ENCODE results near the gene ADSS2. TPM values are rescaled to one million over a fixed set of nuclear protein-coding genes. Genes with fewer than 3 reads are reported as not detected.
A peak's percentile ranks its signal among the peaks of the same experiment; 100 is the strongest.

Gene ADSS2
- total RNA-seq, 1 donor from 2014 or later: 181 TPM

GRCh38 chr1:244371242-244372141 lies 80.2 kb downstream of the ADSS2 start:
- Mint-ChIP-seq H3K27me3 (ENCODE audit: insufficient read depth, low read depth) (peaks cover 7% of the 10 kb centered on the region), H3K4me3 (no peak overlapping the region), H3K4me1 (peaks cover 23% of the 10 kb centered on the region), H3K27ac (peak overlapping the region; percentile 52), H3K36me3 (peaks cover 2% of the 10 kb centered on the region), H3K9me3 (no peaks in the 10 kb centered on the region)
- H3K4me2 ChIP-seq: peak overlapping the region; percentile 46
- H4K20me1 ChIP-seq (ENCODE audit: low read depth): no peaks in the 10 kb centered on the region
- no peaks in the 10 kb centered on the region for H3K36me3 ChIP-seq
- no peak for DNase-seq (ENCODE audit: low spot score)
- TF ChIP-seq EZH2 (IDR thresholded peaks at IDR 0.05) (no peak), CTCF (IDR thresholded peaks at IDR 0.05) (no peak), EZH2phosphoT487 (IDR thresholded peaks at IDR 0.05) (no peak)
- no peaks in the 10 kb centered on the region for H3K9me3 ChIP-seq (ENCODE audit: low read depth)
- peak overlapping the region; percentile 72 for H2AFZ ChIP-seq (replicated peaks)
- peaks cover 24% of the 10 kb centered on the region for H3K4me1 ChIP-seq
- no peak overlapping the region for H3K9ac ChIP-seq
- no peaks in the 10 kb centered on the region for H3K79me2 ChIP-seq (ENCODE audit: low read depth)
- H3K4me3 ChIP-seq: no peak overlapping the region
- peaks cover 8% of the 10 kb centered on the region for H3F3A ChIP-seq (ENCODE audit: low read depth)
- no peaks in the 10 kb centered on the region for H3K27me3 ChIP-seq
- H3K27ac ChIP-seq: peak overlapping the region; percentile 67

- Mint-ChIP-seq H3K4me1 (peaks cover 23% of the 10 kb centered on the region), H3K27ac (no peak overlapping the region)
- H3K9ac ChIP-seq: no peak overlapping the region
These were observed 81.6 kb downstream of the ADSS2 start for GRCh38 chr1:244370060-244370637.

GRCh38 chr1:244369256-244370057 lies 82.3 kb downstream of the ADSS2 start:
- DNase-seq (ENCODE audit: low spot score): no peak
- H3K27me3 Mint-ChIP-seq (ENCODE audit: insufficient read depth, low read depth): peaks cover 7% of the 10 kb centered on the region
- no peak overlapping the region for H3K27ac Mint-ChIP-seq

More at GRCh38 chr1:244370060-244370637, 81.6 kb downstream of the ADSS2 start:
- peaks cover 7% of the 10 kb centered on the region for H3K27me3 Mint-ChIP-seq (ENCODE audit: insufficient read depth, low read depth)
- Histone ChIP-seq H3K4me1 (peaks cover 24% of the 10 kb centered on the region), H3K4me3 (no peak overlapping the region), H3K9me3 (ENCODE audit: low read depth) (no peaks in the 10 kb centered on the region), H3K79me2 (ENCODE audit: low read depth) (no peaks in the 10 kb centered on the region), H3F3A (ENCODE audit: low read depth) (peaks cover 8% of the 10 kb centered on the region), H3K4me2 (no peak overlapping the region), H3K27ac (no peak overlapping the region), H2AFZ (replicated peaks) (no peak overlapping the region), H3K27me3 (no peaks in the 10 kb centered on the region), H4K20me1 (ENCODE audit: low read depth) (no peaks in the 10 kb centered on the region), H3K36me3 (no peaks in the 10 kb centered on the region)
- H3K9me3 Mint-ChIP-seq: peaks cover 5% of the 10 kb centered on the region
- H3K4me3 Mint-ChIP-seq: no peak overlapping the region
- no peak for TF ChIP-seq CTCF (IDR thresholded peaks at IDR 0.05)
- DNase-seq (ENCODE audit: low spot score): no peak
- H3K36me3 Mint-ChIP-seq: peaks cover 2% of the 10 kb centered on the region

More at GRCh38 chr1:244369256-244370057, 82.3 kb downstream of the ADSS2 start:
- Histone ChIP-seq H3K9ac (no peak overlapping the region), H3F3A (ENCODE audit: low read depth) (peaks cover 8% of the 10 kb centered on the region), H3K79me2 (ENCODE audit: low read depth) (no peaks in the 10 kb centered on the region), H3K36me3 (no peaks in the 10 kb centered on the region), H3K4me3 (no peak overlapping the region), H2AFZ (replicated peaks) (no peak overlapping the region), H3K4me2 (no peak overlapping the region), H3K27ac (no peak overlapping the region), H3K4me1 (peaks cover 24% of the 10 kb centered on the region), H3K9me3 (ENCODE audit: low read depth) (no peaks in the 10 kb centered on the region), H3K27me3 (no peaks in the 10 kb centered on the region), H4K20me1 (ENCODE audit: low read depth) (no peaks in the 10 kb centered on the region)
- TF ChIP-seq CTCF (IDR thresholded peaks at IDR 0.05) (no peak), EZH2phosphoT487 (IDR thresholded peaks at IDR 0.05) (no peak), EZH2 (IDR thresholded peaks at IDR 0.05) (no peak)
- peaks cover 23% of the 10 kb centered on the region for H3K4me1 Mint-ChIP-seq
- H3K4me3 Mint-ChIP-seq: no peak overlapping the region
- H3K9me3 Mint-ChIP-seq: peaks cover 11% of the 10 kb centered on the region
- H3K36me3 Mint-ChIP-seq: peaks cover 2% of the 10 kb centered on the region

All from neural progenitor cell (in vitro differentiated cells).